ENCODE measurements around the gene GPR143.

The GPR143 gene

GRCh38 chrX:9717376-9717775 lies 48.3 kb downstream of the GPR143 start:
- TF ChIP-seq CTCF (IDR thresholded peaks at IDR 0.05; ENCODE audit: low read depth, low read length) = no peak
- no peak for DNase-seq (ENCODE audit: low read depth, low spot score)
- no peak overlapping the region for H3K4me3 ChIP-seq (ENCODE audit: low read depth, low read length)
- in situ Hi-C loops (cut with HindIII; ENCODE audit: low sequenced_read_pairs) = no loop called here

GRCh38 chrX:9710332-9710731 lies 55.3 kb downstream of the GPR143 start:
- no peak for DNase-seq (ENCODE audit: low read depth, low spot score)
- in situ Hi-C loops (cut with HindIII; ENCODE audit: low sequenced_read_pairs) = no loop called here

GRCh38 chrX:9708923-9709553 lies 56.6 kb downstream of the GPR143 start:
- H3K4me3 ChIP-seq (ENCODE audit: low read depth, low read length) = no peak overlapping the region
- DNase-seq (ENCODE audit: low read depth, low spot score) = peak; percentile 70
- TF ChIP-seq CTCF (IDR thresholded peaks at IDR 0.05; ENCODE audit: low read depth, low read length) = peak; percentile 74
- in situ Hi-C loops (cut with HindIII; ENCODE audit: low sequenced_read_pairs) = no loop called here

More at GRCh38 chrX:9710332-9710731, 55.3 kb downstream of the GPR143 start:
- H3K4me3 ChIP-seq (ENCODE audit: low read depth, low read length) = no peak overlapping the region
- TF ChIP-seq CTCF (IDR thresholded peaks at IDR 0.05; ENCODE audit: low read depth, low read length) = no peak

- DNase-seq (ENCODE audit: low read depth, low spot score) = no peak
- TF ChIP-seq CTCF (IDR thresholded peaks at IDR 0.05; ENCODE audit: low read depth, low read length) = no peak
- in situ Hi-C loops (cut with HindIII; ENCODE audit: low sequenced_read_pairs) = no loop called here
- H3K4me3 ChIP-seq (ENCODE audit: low read depth, low read length) = no peak overlapping the region
Observed at GRCh38 chrX:9708086-9708485, 57.6 kb downstream of the GPR143 start.

- in situ Hi-C loops (cut with HindIII; ENCODE audit: low sequenced_read_pairs) = no loop called here
- DNase-seq (ENCODE audit: low read depth, low spot score) = no peak
Observed at GRCh38 chrX:9707306-9708033, 58.2 kb downstream of the GPR143 start.

GRCh38 chrX:9706421-9706820 lies 59.2 kb downstream of the GPR143 start:
- in situ Hi-C loops (cut with HindIII; ENCODE audit: low sequenced_read_pairs) = no loop called here
- DNase-seq (ENCODE audit: low read depth, low spot score) = no peak
- no peak for TF ChIP-seq CTCF (IDR thresholded peaks at IDR 0.05; ENCODE audit: low read depth, low read length)
- H3K4me3 ChIP-seq (ENCODE audit: low read depth, low read length) = no peak overlapping the region

More at GRCh38 chrX:9707306-9708033, 58.2 kb downstream of the GPR143 start:
- H3K4me3 ChIP-seq (ENCODE audit: low read depth, low read length) = no peak overlapping the region
- TF ChIP-seq CTCF (IDR thresholded peaks at IDR 0.05; ENCODE audit: low read depth, low read length) = no peak

Measured in astrocyte of the spinal cord (primary cell).